H7 (cell line): ENCODE data around the gene COL11A2. TPM values are rescaled to one million over a fixed set of nuclear protein-coding genes. Genes with fewer than 3 reads are reported as not detected.

ENCODE experiments used
- DNase-seq: peaks from one replicate; pipeline ENCODE4 v3.0.0; 2012
- H3K27me3 ChIP-seq: 2 replicates; pipeline ENCODE4 v1.6.0; 2011; ENCODE audit warnings: mild to moderate bottlenecking, low read length; ENCODE audit not compliant: control insufficient read depth, insufficient read depth
- H3K36me3 ChIP-seq: replicated peaks from 2 replicates; pipeline ENCODE4 v1.5.1; 2011; ENCODE audit warnings: low read length; ENCODE audit not compliant: control insufficient read depth, insufficient read depth
- H3K4me3 ChIP-seq: 2 replicates; pipeline ENCODE4 v1.5.1; 2011; ENCODE audit warnings: low read depth, mild to moderate bottlenecking, control low read depth, low read length, moderate library complexity; ENCODE audit not compliant: insufficient read depth
- total RNA-seq: library from RNA; depleted of rRNA; stranded (reverse); fragments of >200 nt; shearing (Covaris generic); gene quantifications from 2 replicates; pipeline ENCODE4 v1.2.3, GENCODE V29; 2014; rRNA removed

The COL11A2 gene
- total RNA-seq, 1 experiment from 2014 or later, result 0.48 TPM

DNA sequence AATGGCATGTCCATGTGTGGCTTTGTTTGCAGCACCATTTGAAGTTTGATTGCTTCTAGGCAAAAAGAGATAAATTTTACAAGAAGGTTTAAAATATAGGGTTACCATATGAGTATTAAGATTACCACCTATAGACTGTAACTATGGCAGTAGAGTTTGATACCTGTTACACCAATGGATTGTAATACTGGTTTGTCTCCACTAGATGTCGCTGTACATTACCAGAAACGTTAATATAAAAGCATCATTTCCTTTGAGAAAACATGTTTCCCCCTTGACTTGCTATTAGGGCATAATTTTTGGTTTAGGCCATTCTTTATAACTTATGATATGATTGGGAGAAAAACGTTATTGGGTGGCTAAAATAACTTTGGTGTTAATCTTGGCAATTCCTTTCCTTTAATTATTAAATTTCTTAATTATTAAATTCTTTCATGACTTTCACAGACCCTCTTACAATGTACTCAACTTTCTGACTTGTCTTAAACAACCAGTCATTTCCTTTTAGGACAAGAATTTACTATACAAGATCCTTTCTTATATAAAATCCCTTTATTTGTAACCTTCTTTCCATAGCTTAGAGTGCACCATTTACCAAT lies 73.6 kb downstream of the COL11A2 start:
- peaks cover 1% of the 10 kb centered on the region; the same call in 1 of the 2 replicates for H3K36me3 ChIP-seq
- H3K27me3 ChIP-seq, result no peaks in the 10 kb centered on the region; the same call in 1 of the 2 replicates
- no peak for DNase-seq
- peak overlapping the region; percentile 21; the same call in 1 of the 2 replicates for H3K4me3 ChIP-seq

DNA sequence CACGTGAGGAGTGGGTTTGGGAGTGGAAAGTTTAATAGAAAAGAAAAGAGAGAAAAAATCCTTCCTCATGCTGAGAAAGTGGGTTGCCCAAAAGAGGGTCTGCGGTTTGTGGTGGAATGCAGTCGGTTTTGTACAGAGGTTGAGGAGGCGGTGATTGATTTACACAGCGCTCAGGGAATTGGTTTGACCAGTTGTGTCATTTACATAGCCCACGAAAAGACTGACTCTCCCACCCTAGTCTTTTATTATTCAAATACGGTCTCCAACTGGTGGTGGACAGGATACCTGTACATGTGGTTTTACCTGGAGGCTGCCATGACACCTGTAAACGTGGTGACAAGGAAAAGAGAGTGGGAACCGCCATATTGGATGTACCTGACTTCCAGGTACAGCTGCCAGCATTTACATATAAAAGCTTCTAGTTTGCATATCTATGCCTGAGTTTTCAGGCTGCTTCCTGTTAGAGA lies 74.4 kb downstream of the COL11A2 start:
- no peak for DNase-seq
- Histone ChIP-seq H3K27me3 (no peaks in the 10 kb centered on the region; the same call in 1 of the 2 replicates), H3K4me3 (peak overlapping the region; percentile 66)

DNA sequence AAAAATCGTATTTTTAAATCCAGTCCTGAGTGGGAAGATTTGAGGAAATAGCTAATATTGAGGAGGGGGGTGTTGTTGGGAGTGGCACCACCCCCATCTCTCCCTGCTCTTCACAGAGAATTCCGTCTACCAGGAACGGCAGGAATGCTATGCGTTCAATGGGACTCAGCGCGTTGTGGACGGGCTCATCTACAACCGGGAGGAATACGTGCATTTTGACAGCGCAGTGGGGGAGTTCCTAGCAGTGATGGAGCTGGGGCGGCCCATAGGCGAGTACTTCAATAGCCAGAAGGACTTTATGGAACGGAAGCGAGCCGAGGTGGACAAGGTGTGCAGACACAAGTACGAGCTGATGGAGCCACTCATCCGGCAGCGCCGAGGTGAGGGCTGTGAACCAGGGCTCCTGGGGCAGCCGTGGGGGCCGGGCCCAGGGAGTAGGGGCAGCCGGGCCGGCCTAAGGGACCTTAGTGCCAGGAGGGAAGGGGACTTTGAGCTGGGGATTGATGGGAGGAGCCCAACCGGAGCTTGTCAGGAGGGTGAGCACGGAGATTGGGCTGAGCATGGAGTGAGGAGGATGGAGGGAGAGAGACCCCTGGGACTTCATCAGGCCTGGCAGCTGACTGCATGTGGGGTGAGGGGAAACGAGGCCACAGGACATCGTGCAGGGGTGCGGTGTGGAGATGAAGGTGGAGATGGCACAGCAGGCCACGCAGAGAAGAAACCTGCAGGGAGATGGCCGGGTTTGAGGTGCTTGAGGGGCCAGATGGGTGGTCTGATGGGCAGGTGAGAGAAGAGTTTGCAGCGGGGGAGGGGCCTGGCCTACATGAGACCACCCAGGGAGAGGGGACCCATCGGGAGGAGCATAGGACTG lies 75.2 kb downstream of the COL11A2 start:
- peak; percentile 67 for DNase-seq
- peak overlapping the region; percentile 66 for H3K4me3 ChIP-seq
- H3K27me3 ChIP-seq, result no peaks in the 10 kb centered on the region; the same call in 1 of the 2 replicates
- no peaks in the 10 kb centered on the region; the same call in 1 of the 2 replicates for H3K36me3 ChIP-seq

More for the DNA sequence above, 74.4 kb downstream of the COL11A2 start:
- no peaks in the 10 kb centered on the region; the same call in 1 of the 2 replicates for H3K36me3 ChIP-seq

- Histone ChIP-seq H3K27me3 (no peaks in the 10 kb centered on the region; the same call in 1 of the 2 replicates), H3K36me3 (no peaks in the 10 kb centered on the region; the same call in 1 of the 2 replicates), H3K4me3 (peak overlapping the region; percentile 66)
- DNase-seq, result peak; percentile 72
These were observed 75.8 kb downstream of the COL11A2 start for GRCh38 chr6:33116417-33116816.

DNA sequence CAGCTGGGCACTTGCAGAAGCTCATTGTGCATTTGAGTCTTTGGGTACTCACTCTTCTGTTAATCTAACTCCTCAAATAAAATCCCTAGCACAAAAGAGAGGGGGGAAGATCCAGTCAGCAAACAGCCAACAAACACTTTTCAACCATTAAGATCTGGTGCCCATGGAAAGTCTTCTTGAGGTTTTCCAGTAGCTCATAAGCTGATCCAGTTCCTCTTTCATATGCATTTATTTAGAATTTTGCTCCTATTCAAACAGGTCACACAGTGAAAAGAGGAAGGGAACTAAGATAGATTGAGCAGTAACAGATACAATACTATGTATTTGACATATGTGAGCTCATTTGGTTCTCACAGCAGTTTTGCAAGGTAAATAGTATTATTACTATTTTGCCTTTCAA lies 77.9 kb downstream of the COL11A2 start:
- H3K27me3 ChIP-seq, result no peaks in the 10 kb centered on the region; the same call in 1 of the 2 replicates
- DNase-seq, result no peak
- no peak overlapping the region for H3K4me3 ChIP-seq
- H3K36me3 ChIP-seq, result no peaks in the 10 kb centered on the region

DNA sequence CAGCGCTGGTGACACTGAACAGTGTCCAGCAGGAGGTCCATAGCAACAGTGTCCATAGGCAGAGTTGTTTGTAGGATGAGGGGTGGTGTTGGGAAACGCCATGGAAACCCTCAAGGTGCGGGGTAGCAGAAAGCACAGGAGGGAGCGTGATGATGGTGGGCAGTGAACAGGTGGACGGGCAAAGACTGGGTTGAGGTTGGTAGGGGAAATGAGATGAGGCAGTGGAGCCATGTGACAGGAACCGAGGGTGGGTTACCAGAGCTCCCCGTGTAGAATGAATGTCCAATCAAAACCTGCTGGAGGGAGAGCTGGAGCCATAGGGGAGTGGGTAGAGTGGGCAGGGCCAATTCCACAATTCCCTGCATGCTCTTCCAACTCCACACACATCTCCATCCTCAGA lies 78.5 kb downstream of the COL11A2 start:
- DNase-seq, result no peak
- H3K4me3 ChIP-seq, result no peak overlapping the region
- no peaks in the 10 kb centered on the region for H3K36me3 ChIP-seq
- no peaks in the 10 kb centered on the region; the same call in 1 of the 2 replicates for H3K27me3 ChIP-seq

Other genes with a start within 250 kb of the COL11A2 start
- 1.9 and 4.1 TPM in 2 replicates for gene HLA-DMA, start 239.4 kb downstream of the COL11A2 start, total RNA-seq
- 121 and 182 TPM in 2 replicates for gene BRD2, start 223.9 kb downstream of the COL11A2 start, total RNA-seq
- gene HLA-DOA, start 182.9 kb downstream of the COL11A2 start, total RNA-seq, result 2.3 and 6.1 TPM in 2 replicates
- gene HLA-DPA1, start 118.8 kb downstream of the COL11A2 start, total RNA-seq, result 3.6 and 4.9 TPM in 2 replicates
- gene HLA-DPB1, start 116.5 kb downstream of the COL11A2 start, total RNA-seq, result 27.6 and 29.3 TPM in 2 replicates
- gene RXRB, start 8.2 kb upstream of the COL11A2 start, total RNA-seq, result 16.7 and 18.1 TPM in 2 replicates
- 96.3 and 115 TPM in 2 replicates for gene SLC39A7, start 8.4 kb upstream of the COL11A2 start, total RNA-seq
- gene HSD17B8, start 12.2 kb upstream of the COL11A2 start, total RNA-seq, result 14.7 and 16.0 TPM in 2 replicates
- gene RING1, start 16.0 kb upstream of the COL11A2 start, total RNA-seq, result 18.5 and 19.7 TPM in 2 replicates
- gene VPS52, start 79.4 kb upstream of the COL11A2 start, total RNA-seq, result 54.1 and 57.8 TPM in 2 replicates
- 3,561 and 4,135 TPM in 2 replicates for gene RPS18, start 79.6 kb upstream of the COL11A2 start, total RNA-seq
- gene B3GALT4, start 84.7 kb upstream of the COL11A2 start, total RNA-seq, result 5.6 and 8.3 TPM in 2 replicates
- gene WDR46, start 96.8 kb upstream of the COL11A2 start, total RNA-seq, result 72.0 and 96.6 TPM in 2 replicates
- 87.9 and 90.2 TPM in 2 replicates for gene PFDN6, start 97.1 kb upstream of the COL11A2 start, total RNA-seq
- gene RGL2, start 106.5 kb upstream of the COL11A2 start, total RNA-seq, result 43.4 and 53.3 TPM in 2 replicates
- 27.9 and 30.6 TPM in 2 replicates for gene TAPBP, start 121.6 kb upstream of the COL11A2 start, total RNA-seq
- 11.6 and 14.9 TPM in 2 replicates for gene ZBTB22, start 125.3 kb upstream of the COL11A2 start, total RNA-seq
- gene DAXX, start 130.5 kb upstream of the COL11A2 start, total RNA-seq, result 79.8 and 91.2 TPM in 2 replicates
- gene KIFC1, start 199.4 kb upstream of the COL11A2 start, total RNA-seq, result 101 and 113 TPM in 2 replicates
- 38.3 and 41.9 TPM in 2 replicates for gene PHF1, start 218.5 kb upstream of the COL11A2 start, total RNA-seq
- gene CUTA, start 225.6 kb upstream of the COL11A2 start, total RNA-seq, result 168 and 188 TPM in 2 replicates
- 8.3 and 13.4 TPM in 2 replicates for gene SYNGAP1, start 227.6 kb upstream of the COL11A2 start, total RNA-seq